ENCODE measurements around the gene CHD3. TPM values are rescaled to one million over a fixed set of nuclear protein-coding genes. Genes with fewer than 3 reads are reported as not detected.

CHD3 gene
- total and polyA plus RNA-seq, 5 donors from 2014 or later, result 5.0 to 273 (median 7.3) TPM

Other genes with a start within 250 kb of the CHD3 start
- not detected for gene ATP1B2, start 237.9 kb upstream of the CHD3 start, total RNA-seq
- gene ATP1B2, start 237.9 kb upstream of the CHD3 start, polyA plus RNA-seq, result not detected
- gene TP53, start 201.3 kb upstream of the CHD3 start, total RNA-seq, result 61.3 TPM
- gene TP53, start 201.3 kb upstream of the CHD3 start, polyA plus RNA-seq, result 10 to 100 TPM; 29.4 to 35.1 (median 32.1) TPM
- gene WRAP53, start 200.3 kb upstream of the CHD3 start, total RNA-seq, result 7.9 TPM
- 10 to 100 TPM; 11.1 to 16.4 (median 12.0) TPM for gene WRAP53, start 200.3 kb upstream of the CHD3 start, polyA plus RNA-seq
- gene EFNB3, start 183.6 kb upstream of the CHD3 start, total RNA-seq, result not detected
- not detected for gene EFNB3, start 183.6 kb upstream of the CHD3 start, polyA plus RNA-seq
- not detected for gene DNAH2, start 171.0 kb upstream of the CHD3 start, total RNA-seq
- gene DNAH2, start 171.0 kb upstream of the CHD3 start, polyA plus RNA-seq, result not detected
- gene KDM6B, start 54.6 kb upstream of the CHD3 start, total RNA-seq, result 255 TPM
- under 1 TPM; 0.30 to 0.74 (median 0.42) TPM for gene KDM6B, start 54.6 kb upstream of the CHD3 start, polyA plus RNA-seq
- 31.5 TPM for gene TMEM88, start 33.7 kb upstream of the CHD3 start, total RNA-seq
- gene TMEM88, start 33.7 kb upstream of the CHD3 start, polyA plus RNA-seq, result not detected
- 23.6 TPM for gene NAA38, start 31.2 kb upstream of the CHD3 start, total RNA-seq
- 100 to 1,000 TPM; 128 to 192 (median 141) TPM for gene NAA38, start 31.2 kb upstream of the CHD3 start, polyA plus RNA-seq
- 11.8 TPM for gene CYB5D1, start 30.8 kb upstream of the CHD3 start, total RNA-seq
- 1 to 10 TPM; 3.1 to 5.4 (median 4.2) TPM for gene CYB5D1, start 30.8 kb upstream of the CHD3 start, polyA plus RNA-seq
- gene RNF227, start 27.5 kb downstream of the CHD3 start, total RNA-seq, result 2.4 TPM
- gene RNF227, start 27.5 kb downstream of the CHD3 start, polyA plus RNA-seq, result 1 to 10 TPM in 3 of 4 donors, under 1 TPM in 1; 0.92 to 5.0 (median 2.9) TPM
- gene KCNAB3, start 41.1 kb downstream of the CHD3 start, total RNA-seq, result 8.0 TPM
- gene KCNAB3, start 41.1 kb downstream of the CHD3 start, polyA plus RNA-seq, result under 1 TPM in 3 of 4 donors, not detected in 1; 0.06 to 0.33 (median 0.08) TPM
- 114 TPM for gene TRAPPC1, start 43.2 kb downstream of the CHD3 start, total RNA-seq
- gene TRAPPC1, start 43.2 kb downstream of the CHD3 start, polyA plus RNA-seq, result 100 to 1,000 TPM; 218 to 297 (median 243) TPM
- gene CNTROB, start 43.4 kb downstream of the CHD3 start, total RNA-seq, result 40.9 TPM
- gene CNTROB, start 43.4 kb downstream of the CHD3 start, polyA plus RNA-seq, result 10 to 100 TPM in 1 of 4 donors, 1 to 10 TPM in 3; 5.0 to 12.3 (median 7.1) TPM
- gene GUCY2D, start 113.8 kb downstream of the CHD3 start, total RNA-seq, result not detected
- under 1 TPM in 1 of 4 donors, not detected in 3; 0.23 TPM for gene GUCY2D, start 113.8 kb downstream of the CHD3 start, polyA plus RNA-seq
- not detected for gene ALOX15B, start 150.3 kb downstream of the CHD3 start, total RNA-seq
- gene ALOX15B, start 150.3 kb downstream of the CHD3 start, polyA plus RNA-seq, result not detected
- gene ALOX12B, start 198.9 kb downstream of the CHD3 start, total RNA-seq, result not detected
- gene ALOX12B, start 198.9 kb downstream of the CHD3 start, polyA plus RNA-seq, result under 1 TPM in 3 of 4 donors, not detected in 1; 0.53 to 0.68 (median 0.67) TPM
- gene ALOXE3, start 229.7 kb downstream of the CHD3 start, total RNA-seq, result 0.15 TPM
- under 1 TPM in 3 of 4 donors, not detected in 1; 0.18 to 0.51 (median 0.42) TPM for gene ALOXE3, start 229.7 kb downstream of the CHD3 start, polyA plus RNA-seq
- not detected for gene HES7, start 235.3 kb downstream of the CHD3 start, total RNA-seq
- gene HES7, start 235.3 kb downstream of the CHD3 start, polyA plus RNA-seq, result not detected

All from CD4-positive, CD25-positive, alpha-beta regulatory T cell (primary cell).